Measurements from ENCODE around the gene APP. TPM values are rescaled to one million over a fixed set of nuclear protein-coding genes. Genes with fewer than 3 reads are reported as not detected.

The APP gene
- total RNA-seq, 1 experiment from 2014 or later = 266 TPM

DNA sequence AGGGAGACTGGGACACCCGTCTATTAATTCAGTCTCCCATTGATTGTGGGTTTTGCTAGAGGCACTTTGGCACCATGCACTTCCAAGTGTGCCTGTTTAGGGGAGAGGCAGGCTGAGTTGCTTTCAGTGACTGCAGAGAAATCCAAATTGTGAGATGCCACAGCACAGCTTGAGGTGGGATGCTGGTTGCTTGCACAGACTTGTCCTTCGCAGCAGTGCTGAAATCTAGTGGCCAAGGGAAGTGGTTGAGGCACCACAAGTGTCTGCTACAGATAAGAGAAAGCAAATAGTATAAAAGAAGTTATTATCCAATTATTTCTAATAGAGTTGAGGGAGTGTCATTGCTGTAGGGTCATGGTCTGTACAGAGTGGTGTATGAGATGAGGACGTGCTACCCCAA lies 40.0 kb upstream of the APP start:
- Histone ChIP-seq H3K27ac (ENCODE audit: low read length) (no peak overlapping the region), H2AFZ (ENCODE audit: low read length) (no peak overlapping the region), H3K4me3 (ENCODE audit: low read length) (no peak overlapping the region), H3K27me3 (ENCODE audit: low read length) (no peaks in the 10 kb centered on the region), H4K20me1 (ENCODE audit: low read length) (no peaks in the 10 kb centered on the region), H3K9me2 (replicated peaks; ENCODE audit: low read length) (no peaks in the 10 kb centered on the region), H3K9ac (ENCODE audit: low read length) (no peak overlapping the region), H3K4me2 (ENCODE audit: low read length) (no peak overlapping the region), H3K79me2 (ENCODE audit: low read length) (no peaks in the 10 kb centered on the region), H3F3A (ENCODE audit: low read length, unreplicated experiment) (no peaks in the 10 kb centered on the region), H3K9me3 (ENCODE audit: low read length) (no peaks in the 10 kb centered on the region), H3K36me3 (ENCODE audit: low read depth, low read length) (no peaks in the 10 kb centered on the region), H3K4me1 (ENCODE audit: insufficient read depth, low read length) (no peaks in the 10 kb centered on the region)
- DNase-seq (no peak), ATAC-seq (no peak)
- ChIA-PET POLR2A (ENCODE audit: unreplicated experiment) (no interaction called here), CTCF (no interaction called here)
- TF ChIP-seq, protein P1, sequence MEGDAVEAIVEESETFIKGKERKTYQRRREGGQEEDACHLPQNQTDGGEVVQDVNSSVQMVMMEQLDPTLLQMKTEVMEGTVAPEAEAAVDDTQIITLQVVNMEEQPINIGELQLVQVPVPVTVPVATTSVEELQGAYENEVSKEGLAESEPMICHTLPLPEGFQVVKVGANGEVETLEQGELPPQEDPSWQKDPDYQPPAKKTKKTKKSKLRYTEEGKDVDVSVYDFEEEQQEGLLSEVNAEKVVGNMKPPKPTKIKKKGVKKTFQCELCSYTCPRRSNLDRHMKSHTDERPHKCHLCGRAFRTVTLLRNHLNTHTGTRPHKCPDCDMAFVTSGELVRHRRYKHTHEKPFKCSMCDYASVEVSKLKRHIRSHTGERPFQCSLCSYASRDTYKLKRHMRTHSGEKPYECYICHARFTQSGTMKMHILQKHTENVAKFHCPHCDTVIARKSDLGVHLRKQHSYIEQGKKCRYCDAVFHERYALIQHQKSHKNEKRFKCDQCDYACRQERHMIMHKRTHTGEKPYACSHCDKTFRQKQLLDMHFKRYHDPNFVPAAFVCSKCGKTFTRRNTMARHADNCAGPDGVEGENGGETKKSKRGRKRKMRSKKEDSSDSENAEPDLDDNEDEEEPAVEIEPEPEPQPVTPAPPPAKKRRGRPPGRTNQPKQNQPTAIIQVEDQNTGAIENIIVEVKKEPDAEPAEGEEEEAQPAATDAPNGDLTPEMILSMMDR (conservative IDR thresholded peaks at IDR 0.05; ENCODE audit: low read depth, low read length) = no peak
- TF ChIP-seq EZH2phosphoT487 (IDR thresholded peaks at IDR 0.05; ENCODE audit: borderline replicate concordance, low read length) (no peak), EZH2 (IDR thresholded peaks at IDR 0.05; ENCODE audit: low read length, unreplicated experiment) (no peak)
- intact Hi-C loops (cut with micrococcal nuclease) = no loop called here
- no TSS peak for BruUV-seq (replicated peaks)

DNA sequence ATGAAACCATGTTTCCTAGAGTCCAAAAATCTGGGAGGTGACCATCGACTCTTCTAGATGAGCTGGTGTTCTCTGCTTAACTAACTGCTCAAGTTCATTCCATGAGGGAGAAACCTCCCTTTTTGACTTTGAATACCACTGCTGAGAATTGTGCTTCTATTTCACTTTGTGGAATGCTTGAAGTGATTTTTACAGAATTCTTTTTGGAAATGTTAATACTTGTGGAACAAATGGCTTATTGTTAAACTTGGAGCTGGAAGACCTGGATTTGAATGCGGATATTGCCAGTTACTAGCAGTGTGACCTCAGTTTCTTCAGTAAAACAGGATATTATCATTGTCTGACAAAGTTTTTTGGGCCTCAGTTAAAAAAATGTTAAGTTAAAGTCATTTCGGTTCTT lies 36.5 kb upstream of the APP start:
- no peaks in the 10 kb centered on the region for H3K36me3 ChIP-seq (ENCODE audit: low read depth, low read length)
- ChIA-PET POLR2A (ENCODE audit: unreplicated experiment) (no interaction called here), CTCF (no interaction called here)
- H3K4me2 ChIP-seq (ENCODE audit: low read length) = no peak overlapping the region
- BruUV-seq (replicated peaks) = no TSS peak
- intact Hi-C loops (cut with micrococcal nuclease) = no loop called here
- no peaks in the 10 kb centered on the region for H3K4me1 ChIP-seq (ENCODE audit: insufficient read depth, low read length)
- no peaks in the 10 kb centered on the region for H3K9me3 ChIP-seq (ENCODE audit: low read length)
- H3K9me2 ChIP-seq (replicated peaks; ENCODE audit: low read length) = no peaks in the 10 kb centered on the region
- ATAC-seq = no peak
- no peaks in the 10 kb centered on the region for H3F3A ChIP-seq (ENCODE audit: low read length, unreplicated experiment)
- TF ChIP-seq EZH2phosphoT487 (IDR thresholded peaks at IDR 0.05; ENCODE audit: borderline replicate concordance, low read length) = no peak
- H3K27me3 ChIP-seq (ENCODE audit: low read length) = no peaks in the 10 kb centered on the region
- no peaks in the 10 kb centered on the region for H4K20me1 ChIP-seq (ENCODE audit: low read length)
- no peaks in the 10 kb centered on the region for H3K79me2 ChIP-seq (ENCODE audit: low read length)
- no peak overlapping the region for H3K27ac ChIP-seq (ENCODE audit: low read length)
- H3K9ac ChIP-seq (ENCODE audit: low read length) = no peak overlapping the region
- DNase-seq = no peak
- no peak overlapping the region for H3K4me3 ChIP-seq (ENCODE audit: low read length)
- no peak overlapping the region for H2AFZ ChIP-seq (ENCODE audit: low read length)

DNA sequence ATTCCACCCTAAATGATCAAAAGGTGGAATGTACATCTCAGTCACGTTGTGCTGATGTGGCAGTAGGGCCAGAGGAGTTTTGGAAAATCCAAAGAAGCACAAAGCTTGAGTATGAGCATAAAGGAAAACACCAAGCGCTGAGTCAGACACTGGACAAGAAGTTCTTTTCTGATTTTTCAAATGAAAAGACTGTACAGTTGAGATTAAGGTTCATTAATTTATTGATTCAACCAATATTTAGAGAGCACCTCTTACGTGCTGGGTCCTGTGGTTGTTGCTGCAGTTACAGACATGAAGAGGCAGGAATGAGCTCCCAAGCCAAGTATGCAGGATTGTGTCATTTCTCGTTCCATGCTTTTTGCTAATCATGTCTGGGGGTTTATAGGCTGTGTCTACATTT lies 28.9 kb upstream of the APP start:
- no peaks in the 10 kb centered on the region for H3K79me2 ChIP-seq (ENCODE audit: low read length)
- no peaks in the 10 kb centered on the region for H3K4me1 ChIP-seq (ENCODE audit: insufficient read depth, low read length)
- H3K36me3 ChIP-seq (ENCODE audit: low read depth, low read length) = no peaks in the 10 kb centered on the region
- ATAC-seq (no peak), DNase-seq (no peak)
- ChIA-PET CTCF (no interaction called here), POLR2A (ENCODE audit: unreplicated experiment) (no interaction called here)
- no peak for TF ChIP-seq EZH2phosphoT487 (IDR thresholded peaks at IDR 0.05; ENCODE audit: borderline replicate concordance, low read length)
- no peak for TF ChIP-seq EZH2 (IDR thresholded peaks at IDR 0.05; ENCODE audit: low read length, unreplicated experiment)
- TF ChIP-seq, protein P1 (conservative IDR thresholded peaks at IDR 0.05; ENCODE audit: low read depth, low read length) = no peak
- H4K20me1 ChIP-seq (ENCODE audit: low read length) = no peaks in the 10 kb centered on the region
- no peaks in the 10 kb centered on the region for H3K9me2 ChIP-seq (replicated peaks; ENCODE audit: low read length)
- no peak overlapping the region for H3K4me2 ChIP-seq (ENCODE audit: low read length)
- BruUV-seq (replicated peaks) = no TSS peak
- no peak overlapping the region for H2AFZ ChIP-seq (ENCODE audit: low read length)
- no peak overlapping the region for H3K4me3 ChIP-seq (ENCODE audit: low read length)
- no peak overlapping the region for H3K9ac ChIP-seq (ENCODE audit: low read length)
- no peaks in the 10 kb centered on the region for H3K27me3 ChIP-seq (ENCODE audit: low read length)
- no peaks in the 10 kb centered on the region for H3F3A ChIP-seq (ENCODE audit: low read length, unreplicated experiment)
- H3K27ac ChIP-seq (ENCODE audit: low read length) = no peak overlapping the region
- H3K9me3 ChIP-seq (ENCODE audit: low read length) = no peaks in the 10 kb centered on the region
- intact Hi-C loops (cut with micrococcal nuclease) = no loop called here

All from PC-3 (cell line).